OCI-LY1 (cell line): Measurements from ENCODE around the gene CSGALNACT2.

Experiments used
- H2AFZ ChIP-seq: fragments of 200-600 bp; sonication (generic), shearing (Covaris generic); 2 replicates; pipeline ENCODE4 v1.6.0; 2014; ENCODE audit warnings: antibody characterized with exemption, mild to moderate bottlenecking, low read length
- H3F3A ChIP-seq: fragments of 200-600 bp; sonication (generic), shearing (Covaris generic); 2 replicates; pipeline ENCODE4 v1.6.0; 2014; ENCODE audit warnings: mild to moderate bottlenecking, antibody characterized with exemption, low read length, moderate library complexity; ENCODE audit not compliant: insufficient read depth
- H3K27ac ChIP-seq: fragments of 200-600 bp; sonication (generic); 2 replicates; pipeline ENCODE4 v1.5.1; 2014; ENCODE audit warnings: low read length, mixed run types, mild to moderate bottlenecking, low read depth; ENCODE audit not compliant: poor library complexity, severe bottlenecking
- H3K27me3 ChIP-seq: fragments of 200-600 bp; sonication (generic); 2 replicates; pipeline ENCODE4 v1.6.0; 2014; ENCODE audit warnings: antibody characterized with exemption, mild to moderate bottlenecking, low read length, moderate library complexity; ENCODE audit not compliant: insufficient read depth
- H3K36me3 ChIP-seq: fragments of 200-600 bp; sonication (generic); 2 replicates; pipeline ENCODE4 v1.6.1; 2014; ENCODE audit warnings: mild to moderate bottlenecking, antibody characterized with exemption, low read length, moderate library complexity, mixed read lengths; ENCODE audit not compliant: insufficient read depth
- H3K4me1 ChIP-seq: fragments of 200-600 bp; sonication (generic); 2 replicates; pipeline ENCODE4 v1.5.1; 2014; ENCODE audit warnings: mild to moderate bottlenecking, low read length, moderate library complexity; ENCODE audit not compliant: insufficient read depth, severe bottlenecking
- H3K4me2 ChIP-seq: fragments of 200-600 bp; sonication (generic), shearing (Covaris generic); 2 replicates; pipeline ENCODE4 v1.6.1; 2014; ENCODE audit warnings: low read length
- H3K4me3 ChIP-seq: fragments of 200-600 bp; sonication (generic); 2 replicates; pipeline ENCODE4 v1.5.1; 2014; ENCODE audit warnings: low read length, low read depth, mild to moderate bottlenecking, mixed read lengths; ENCODE audit not compliant: poor library complexity, severe bottlenecking
- H3K79me2 ChIP-seq: fragments of 200-600 bp; shearing (Covaris generic); 2 replicates; pipeline ENCODE4 v1.6.1; 2016; ENCODE audit warnings: mixed run types, low read length, mixed read lengths; ENCODE audit not compliant: insufficient read depth
- H3K9ac ChIP-seq: fragments of 200-600 bp; sonication (generic), shearing (Covaris generic); 2 replicates; pipeline ENCODE4 v1.6.1; 2014; ENCODE audit warnings: mild to moderate bottlenecking, low read length, mixed read lengths
- H3K9me2 ChIP-seq: fragments of 200-600 bp; sonication (generic), shearing (Covaris generic); 2 replicates; pipeline ENCODE4 v1.6.1; 2014; ENCODE audit warnings: low read depth, mild to moderate bottlenecking, low read length, mixed read lengths
- H3K9me3 ChIP-seq: fragments of 200-600 bp; shearing (Covaris generic); 2 replicates; pipeline ENCODE4 v1.6.1; 2014; ENCODE audit warnings: low read length, mixed read lengths
- H4K20me1 ChIP-seq: fragments of 200-600 bp; sonication (generic), shearing (Covaris generic); 2 replicates; pipeline ENCODE4 v1.6.0; 2016; ENCODE audit warnings: mild to moderate bottlenecking, low read length; ENCODE audit not compliant: insufficient read depth
- CTCF ChIP-seq: fragments of 200-600 bp; sonication (generic), shearing (Covaris generic); IDR thresholded peaks from 2 replicates; pipeline ENCODE4 v1.5.1; 2017; ENCODE audit warnings: mild to moderate bottlenecking, antibody characterized with exemption, low read length, moderate library complexity, mixed read lengths
- EZH2 ChIP-seq: fragments of 200-600 bp; sonication (generic), shearing (Covaris generic); IDR thresholded peaks from 2 replicates; pipeline ENCODE4 v1.8.0; 2017; ENCODE audit warnings: borderline replicate concordance, mixed run types, mild to moderate bottlenecking, antibody characterized with exemption, low read length, moderate library complexity, mixed read lengths

The CSGALNACT2 gene

GRCh38 chr10:43128958-43129706, 9.1 kb upstream of the CSGALNACT2 start:
- H3K9me3 ChIP-seq, result no peaks in the 10 kb centered on the region
- H3K79me2 ChIP-seq, result no peaks in the 10 kb centered on the region
- TF ChIP-seq EZH2, result no peak
- TF ChIP-seq CTCF, result no peak
- H3K27ac ChIP-seq, result no peak overlapping the region
- no peaks in the 10 kb centered on the region for H3F3A ChIP-seq
- H3K4me2 ChIP-seq, result no peak overlapping the region
- H3K9me2 ChIP-seq, result no peaks in the 10 kb centered on the region
- no peak overlapping the region for H2AFZ ChIP-seq
- H4K20me1 ChIP-seq, result no peaks in the 10 kb centered on the region
- peaks cover 5% of the 10 kb centered on the region for H3K27me3 ChIP-seq
- no peaks in the 10 kb centered on the region for H3K4me1 ChIP-seq
- no peaks in the 10 kb centered on the region for H3K36me3 ChIP-seq
- H3K9ac ChIP-seq, result no peak overlapping the region
- no peak overlapping the region for H3K4me3 ChIP-seq

GRCh38 chr10:43130770-43131171, 7.5 kb upstream of the CSGALNACT2 start:
- H3K9me2 ChIP-seq, result no peaks in the 10 kb centered on the region
- no peaks in the 10 kb centered on the region for H3K79me2 ChIP-seq
- H2AFZ ChIP-seq, result no peak overlapping the region
- H3K9me3 ChIP-seq, result no peaks in the 10 kb centered on the region
- no peaks in the 10 kb centered on the region for H4K20me1 ChIP-seq
- peaks cover 5% of the 10 kb centered on the region for H3K27me3 ChIP-seq
- TF ChIP-seq CTCF (no peak), EZH2 (no peak)
- no peak overlapping the region for H3K9ac ChIP-seq
- no peak overlapping the region for H3K4me3 ChIP-seq
- H3K4me2 ChIP-seq, result no peak overlapping the region
- no peaks in the 10 kb centered on the region for H3F3A ChIP-seq
- no peak overlapping the region for H3K27ac ChIP-seq
- no peaks in the 10 kb centered on the region for H3K4me1 ChIP-seq
- no peaks in the 10 kb centered on the region for H3K36me3 ChIP-seq

GRCh38 chr10:43131256-43131655, 7.0 kb upstream of the CSGALNACT2 start:
- Histone ChIP-seq H3K4me2 (no peak overlapping the region), H3K27me3 (peaks cover 5% of the 10 kb centered on the region), H3K27ac (no peak overlapping the region), H3K4me1 (no peaks in the 10 kb centered on the region), H3K9me2 (no peaks in the 10 kb centered on the region), H3K79me2 (no peaks in the 10 kb centered on the region), H3F3A (no peaks in the 10 kb centered on the region), H2AFZ (no peak overlapping the region), H4K20me1 (no peaks in the 10 kb centered on the region), H3K36me3 (no peaks in the 10 kb centered on the region), H3K4me3 (no peak overlapping the region), H3K9ac (no peak overlapping the region), H3K9me3 (no peaks in the 10 kb centered on the region)
- TF ChIP-seq CTCF, result no peak
- TF ChIP-seq EZH2, result no peak
